Fibroblast of peridontal ligament (primary cell): ENCODE measurements around the gene PIAS1.
A peak's percentile ranks its signal among the peaks of the same experiment; 100 is the strongest.
"Not testable (repeated sequence)": the region's sequence is repeated elsewhere in the genome, so short reads cannot be mapped to it uniquely, and the experiment has no call there.

ENCODE experiments used
- DNase-seq: peaks from one replicate; pipeline ENCODE4 v3.0.0-alpha.2; 2010; ENCODE audit errors: extremely low read depth

Gene PIAS1

GRCh38 chr15:68234060-68234459 is 179.9 kb downstream of the PIAS1 start:
- DNase-seq, result no peak

- DNase-seq, result not testable (repeated sequence)
Observed at GRCh38 chr15:68234520-68234919, 180.4 kb downstream of the PIAS1 start.

- no peak for DNase-seq
Observed at GRCh38 chr15:68235022-68235421, 180.9 kb downstream of the PIAS1 start.

GRCh38 chr15:68239025-68239424 is 184.9 kb downstream of the PIAS1 start:
- no peak for DNase-seq

GRCh38 chr15:68241088-68241935 is 187.2 kb downstream of the PIAS1 start:
- peak; percentile 51 for DNase-seq
